HG03342 (cell line): ENCODE results near the gene ADD1.
A peak's percentile ranks its signal among the peaks of the same experiment; 100 is the strongest.

ENCODE experiments used
- ATAC-seq: cut with Tn5 transposase; IDR thresholded peaks from one replicate; pipeline ENCODE4 v1.9.1; 2021; ENCODE audit warnings: mild to moderate bottlenecking, moderate library complexity; ENCODE audit not compliant: unreplicated experiment

Gene ADD1

GRCh38 chr4:2843263-2843940, at the start of gene ADD1:
ADD1 (plus strand) TSS chr4:2843844; CDS start chr4:2875916, 32,072 bp downstream.
- ATAC-seq, result peak; percentile 84

GRCh38 chr4:2794486-2795299, 49.0 kb upstream of the ADD1 start:
- ATAC-seq, result no peak

- ATAC-seq, result no peak
Measured at GRCh38 chr4:2795300-2795892, 48.2 kb upstream of the ADD1 start.

DNA sequence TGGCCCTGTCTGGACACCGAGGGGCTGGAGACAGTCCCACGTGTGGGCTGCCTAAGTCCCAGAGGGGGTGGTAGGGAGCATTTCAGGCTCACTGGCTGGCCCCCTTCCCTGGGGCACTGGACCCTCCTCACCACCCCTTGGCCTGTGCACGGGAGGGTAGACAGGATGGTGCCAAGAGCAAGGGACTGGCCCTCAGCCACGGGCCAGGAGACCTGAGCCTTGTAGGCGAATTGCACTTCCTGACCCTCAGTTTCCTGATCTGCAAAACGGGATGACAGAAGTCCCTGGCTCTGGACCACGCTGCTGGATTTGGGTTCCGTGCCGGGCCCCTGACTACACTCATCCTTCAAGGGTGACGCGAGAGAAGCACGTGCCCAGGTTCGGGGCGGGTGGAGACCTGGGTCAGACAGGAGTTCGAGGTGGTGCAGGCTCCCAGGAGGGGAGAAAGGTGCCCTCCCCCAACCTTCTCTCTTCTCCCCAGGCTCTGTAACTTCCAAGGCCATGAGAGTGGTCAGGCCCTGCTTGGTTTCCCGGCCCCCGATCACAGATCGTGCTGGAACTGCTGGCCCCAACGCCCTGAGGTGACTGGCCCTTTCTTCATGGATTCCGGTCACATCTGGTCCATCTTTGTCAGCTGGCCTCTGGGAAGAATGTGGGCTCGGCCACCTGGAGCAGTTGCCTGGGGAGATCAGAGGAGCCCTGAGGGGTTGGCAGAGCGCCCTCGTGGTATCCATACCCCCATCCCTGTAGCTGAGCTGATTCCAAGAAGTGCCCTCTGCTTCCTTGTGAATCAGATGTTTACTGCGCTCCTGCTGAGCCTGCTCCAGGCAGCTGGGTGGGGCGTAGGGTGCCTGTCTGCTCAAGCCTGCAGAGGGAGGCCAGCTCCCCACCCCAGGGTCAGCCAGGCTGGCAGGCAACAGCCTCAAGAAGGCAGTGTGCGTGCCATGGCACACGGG, 47.5 kb upstream of the ADD1 start:
- no peak for ATAC-seq

DNA sequence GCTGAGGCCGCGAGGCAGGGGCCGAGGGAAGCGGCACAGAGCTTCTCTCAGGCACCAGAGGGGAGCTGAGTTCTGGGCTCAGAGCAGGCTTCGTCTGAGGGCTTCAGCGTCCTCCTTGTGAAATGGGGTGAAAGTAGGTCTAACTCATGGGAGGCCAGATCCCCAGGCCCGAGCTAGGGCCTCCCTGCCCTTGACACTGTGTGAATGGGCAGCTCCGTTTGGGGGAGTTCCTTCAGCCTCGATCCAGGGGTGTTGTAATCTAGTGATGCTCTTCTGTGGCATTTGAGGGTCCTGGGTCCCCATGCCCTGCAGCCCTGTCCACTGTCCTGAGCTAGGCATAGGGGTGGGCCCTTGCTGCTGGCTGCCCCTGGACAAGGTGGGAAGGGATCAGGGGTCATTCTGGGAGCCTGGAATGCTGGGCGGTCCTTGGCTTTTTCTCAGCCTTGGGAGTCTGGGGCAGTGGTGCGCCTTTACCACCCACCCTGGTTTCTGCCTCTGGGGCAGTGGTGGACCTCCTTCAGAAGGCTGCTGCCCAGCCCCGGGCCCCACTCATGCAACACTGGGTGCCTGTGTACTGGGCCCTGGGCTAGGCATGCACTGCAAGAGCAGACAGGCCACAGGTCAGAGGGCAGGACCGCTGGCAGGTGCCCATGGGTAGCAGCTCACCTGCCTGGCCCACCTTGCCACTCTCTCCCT, 46.6 kb upstream of the ADD1 start:
- no peak for ATAC-seq

DNA sequence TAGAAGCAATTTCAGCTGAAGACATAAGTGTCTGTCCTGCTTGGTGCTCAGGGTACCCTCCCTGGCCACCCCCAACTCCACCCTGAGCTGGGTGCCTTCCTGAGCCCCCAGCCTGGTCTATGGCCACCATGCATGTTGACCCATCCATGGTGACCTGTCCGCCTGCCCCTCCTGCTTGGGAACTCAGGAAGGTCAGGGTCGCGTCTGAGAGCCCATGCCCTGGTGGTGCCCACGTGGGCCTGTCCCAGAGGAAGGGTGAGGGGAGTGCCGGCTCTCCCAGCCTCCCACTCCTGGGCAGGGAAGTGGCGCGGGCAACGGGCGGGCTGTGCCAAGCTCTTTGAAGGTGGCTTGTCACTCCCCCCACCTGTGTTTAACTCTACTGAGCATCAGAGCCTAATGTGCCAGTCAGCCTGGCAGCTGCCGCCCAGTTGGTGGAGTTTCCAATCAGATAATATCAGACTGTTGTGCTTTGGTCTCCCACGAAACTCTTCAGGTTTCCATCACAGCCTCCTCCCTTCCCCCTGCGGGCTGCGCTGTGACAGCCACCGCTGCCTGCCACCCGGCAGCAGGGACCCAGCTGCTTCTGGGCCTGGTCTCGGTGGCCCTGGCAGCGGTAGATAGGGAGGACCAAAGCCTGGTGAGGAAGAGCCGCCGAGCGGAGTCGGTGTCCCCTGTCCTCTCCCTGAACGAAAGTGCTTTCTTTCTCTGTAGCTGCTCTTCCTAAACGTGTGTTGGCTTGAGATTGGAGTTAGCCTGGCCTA, 45.9 kb upstream of the ADD1 start:
- no peak for ATAC-seq

DNA sequence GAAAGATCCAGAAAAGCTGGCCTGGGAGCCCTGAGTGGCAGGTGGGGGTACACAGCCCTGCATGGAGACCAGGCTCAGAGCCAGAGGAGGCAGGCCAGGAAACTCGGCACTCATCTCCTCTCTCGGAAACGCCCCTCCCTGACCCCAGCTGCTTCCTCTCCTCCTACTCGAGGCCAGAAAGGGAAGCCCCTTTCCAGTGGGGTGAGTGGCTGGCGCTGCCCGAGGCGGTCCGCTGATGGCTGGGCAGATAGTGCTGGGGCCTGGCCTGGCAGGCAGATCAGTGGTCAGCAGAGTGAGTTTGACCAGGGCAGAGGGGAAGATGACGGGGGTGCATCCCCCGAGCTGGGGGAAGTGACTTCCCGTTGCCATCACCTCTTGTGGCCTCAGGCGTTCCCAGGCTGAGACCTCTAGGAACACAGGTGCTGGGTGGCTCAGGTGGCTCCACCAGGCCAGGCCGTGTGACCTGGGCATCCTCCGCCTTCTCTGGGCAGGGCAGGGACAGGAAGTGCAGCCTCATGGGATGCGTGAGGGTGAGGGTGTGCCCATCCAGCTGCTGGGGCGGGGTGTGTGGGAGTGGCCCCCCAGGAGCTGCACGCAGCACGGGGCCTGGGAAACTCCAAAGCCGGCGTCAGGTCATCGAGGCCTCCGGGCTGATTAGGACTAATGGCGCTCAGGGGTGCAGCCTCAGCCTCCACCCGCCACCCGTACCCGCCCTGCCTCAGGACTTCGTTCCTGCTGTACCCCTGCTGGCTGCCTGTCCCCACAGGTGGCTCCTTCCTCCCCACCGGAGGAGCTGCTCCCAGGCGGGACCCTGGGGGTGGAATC, 45.0 kb upstream of the ADD1 start:
- ATAC-seq, result peak; percentile 48

DNA sequence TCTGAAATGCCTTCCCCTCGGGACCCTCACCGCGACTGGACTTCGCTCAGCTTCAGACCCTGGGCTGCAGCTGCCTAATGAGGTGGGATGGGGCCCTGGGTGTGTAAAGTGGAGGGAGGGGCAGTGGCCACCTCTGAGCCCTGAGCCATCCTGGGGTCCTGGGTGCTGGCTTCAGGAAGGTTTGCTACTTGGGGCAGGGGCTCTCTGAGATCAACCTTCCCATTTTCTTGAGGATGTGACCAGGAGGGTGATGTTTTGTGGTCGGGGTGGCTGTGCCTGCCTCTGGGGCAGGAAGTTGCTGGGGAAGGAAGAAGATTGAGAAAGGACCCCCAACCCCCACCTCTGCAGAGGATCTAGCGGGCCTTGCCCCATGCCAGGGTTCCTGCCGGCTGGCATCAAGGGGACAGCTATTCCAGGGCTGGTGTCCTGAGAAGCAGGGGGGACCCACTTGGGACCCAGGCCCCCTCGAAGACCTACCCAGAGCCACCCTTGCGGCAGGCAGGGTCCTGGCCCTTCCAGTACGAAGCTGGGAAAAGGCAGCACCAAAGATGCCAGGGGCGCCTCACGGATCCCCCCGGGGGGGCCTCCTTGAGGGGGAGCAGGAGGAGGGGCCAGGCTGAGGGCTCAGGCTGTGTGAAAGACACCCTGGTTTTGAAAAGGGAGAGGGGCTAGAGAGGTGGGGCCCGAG, 44.3 kb upstream of the ADD1 start:
- no peak for ATAC-seq

- ATAC-seq, result no peak
Measured at GRCh38 chr4:2799971-2800690, 43.5 kb upstream of the ADD1 start.

DNA sequence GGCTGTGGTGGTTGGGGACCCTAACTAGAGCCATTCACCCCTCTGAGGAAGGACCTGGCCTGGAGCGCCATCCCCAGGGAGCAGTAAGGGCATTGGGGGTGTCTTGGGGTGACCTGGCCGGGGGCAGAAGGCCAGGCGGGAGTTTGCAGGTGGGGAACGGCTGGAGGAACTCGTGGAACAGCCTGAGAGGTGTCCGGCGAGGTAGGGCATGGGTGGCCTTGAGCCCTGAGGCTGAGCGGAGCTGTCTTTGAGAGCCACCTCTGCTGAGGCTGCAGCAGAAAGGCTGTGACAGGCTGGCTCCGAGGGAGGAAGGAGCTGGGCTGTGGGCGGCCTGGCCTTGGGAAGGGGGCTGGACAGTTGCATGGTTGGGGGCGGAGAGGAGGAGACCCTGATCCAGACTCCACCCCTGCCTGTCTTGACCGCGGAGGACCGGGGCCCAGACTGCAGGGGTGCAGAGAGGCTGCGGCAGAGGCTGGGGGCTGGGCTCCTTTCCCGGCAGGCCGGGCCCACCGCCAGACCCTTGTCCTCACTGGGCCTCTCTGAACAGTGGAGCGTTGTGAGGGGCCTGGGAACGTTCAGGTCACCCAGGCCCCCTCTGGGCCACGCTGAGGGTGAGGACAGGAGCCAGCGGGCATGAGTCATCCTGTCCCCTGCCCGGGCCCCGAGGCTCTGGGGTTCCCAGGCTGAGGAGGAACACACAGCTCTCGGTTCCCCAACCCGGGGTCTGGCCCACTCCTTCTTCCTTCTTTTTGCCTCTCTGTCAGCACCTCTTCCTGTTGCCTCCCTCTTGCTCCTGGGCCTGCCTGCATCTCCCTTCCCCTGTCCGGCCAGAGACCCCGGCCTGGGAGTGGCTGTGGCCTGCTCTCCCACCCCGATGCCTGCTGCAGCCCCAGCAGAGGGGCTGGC, 42.7 kb upstream of the ADD1 start:
- ATAC-seq, result peak; percentile 55

GRCh38 chr4:2802618-2803531, 40.8 kb upstream of the ADD1 start:
- ATAC-seq, result no peak

DNA sequence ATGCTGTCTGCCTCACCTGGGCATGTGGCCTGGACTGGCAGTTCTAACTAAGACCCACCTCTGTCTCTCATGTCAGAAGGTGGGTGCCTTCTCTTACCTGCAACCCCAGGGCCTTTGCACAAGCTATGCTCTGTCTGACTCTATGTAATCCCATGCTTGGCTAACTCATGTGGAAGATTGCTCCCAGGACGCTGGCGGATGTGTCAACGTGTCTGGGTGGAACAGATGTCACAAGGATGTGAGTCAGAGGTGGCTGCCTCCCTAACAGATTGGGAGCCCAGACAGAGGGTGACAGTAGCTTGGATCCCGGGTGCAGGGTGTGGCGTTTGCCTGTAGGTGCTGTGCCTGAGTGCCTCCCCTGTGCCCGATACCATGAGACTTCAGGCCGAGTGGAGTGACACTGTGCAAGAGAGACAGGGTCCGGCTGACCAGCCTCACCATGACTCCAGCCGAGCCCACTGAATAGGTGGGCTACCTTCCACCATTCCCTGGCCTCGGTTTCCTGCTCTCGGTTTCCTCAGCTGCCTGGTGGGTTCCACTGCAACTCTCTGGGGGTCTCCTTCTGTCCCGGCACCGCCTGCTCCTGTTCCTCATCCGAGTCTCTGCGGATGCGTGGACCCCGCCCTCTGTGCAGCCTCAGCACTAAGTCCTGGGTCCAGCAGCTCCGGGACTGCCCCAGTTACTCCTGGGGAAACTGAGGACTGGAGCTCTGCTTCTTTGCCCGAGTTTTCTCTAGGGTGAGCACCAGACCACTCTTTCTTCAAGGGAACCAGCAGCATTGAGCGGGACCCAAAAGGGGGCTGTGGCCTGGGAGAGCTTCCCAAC, 39.8 kb upstream of the ADD1 start:
- no peak for ATAC-seq

DNA sequence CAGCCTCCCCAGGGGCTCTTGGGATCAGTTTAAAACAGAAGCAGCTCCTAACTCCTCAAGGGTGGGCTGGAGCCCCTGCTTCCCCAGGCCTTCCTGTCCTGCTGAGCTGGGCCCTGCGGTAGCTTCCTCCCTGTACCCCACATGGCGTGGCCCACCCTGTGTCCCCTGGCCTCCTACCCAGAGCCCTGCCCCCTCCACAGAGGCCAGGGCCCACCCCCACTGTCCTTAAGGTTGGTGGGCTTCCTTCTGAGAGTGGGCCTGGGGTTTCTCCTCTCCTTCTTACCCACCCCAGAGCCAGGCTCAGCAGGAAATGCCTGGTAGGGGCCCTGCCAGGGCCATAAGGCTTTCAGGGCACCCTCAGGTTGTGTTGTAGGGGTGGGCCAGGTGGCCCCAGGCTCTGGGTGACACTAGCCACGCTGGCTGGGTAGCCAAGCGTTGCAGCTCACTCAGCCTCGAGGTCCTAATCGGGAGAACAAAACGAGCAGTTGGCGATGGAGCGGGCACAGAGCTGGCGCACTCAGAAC, 39.1 kb upstream of the ADD1 start:
- no peak for ATAC-seq

GRCh38 chr4:2804973-2805501, 38.6 kb upstream of the ADD1 start:
- ATAC-seq, result no peak
